Progenitor cell of endocrine pancreas (in vitro differentiated cells): ENCODE results near the gene ANO8. TPM values are rescaled to one million over a fixed set of nuclear protein-coding genes. Genes with fewer than 3 reads are reported as not detected.

Source experiments
- DNase-seq: peaks from one replicate; pipeline ENCODE4 v3.0.0; 2021; ENCODE audit warnings: low spot score; ENCODE audit not compliant: unreplicated experiment
- H3K27ac Mint-ChIP-seq: 2 replicates; pipeline ENCODE4 v1.8.0; 2021; ENCODE audit warnings: mild to moderate bottlenecking, moderate library complexity, mixed read lengths
- H3K27me3 Mint-ChIP-seq: 2 replicates; pipeline ENCODE4 v1.8.0; 2021; ENCODE audit warnings: mixed read lengths
- H3K36me3 Mint-ChIP-seq: 2 replicates; pipeline ENCODE4 v1.8.0; 2022; ENCODE audit warnings: mixed read lengths; ENCODE audit not compliant: insufficient read depth
- H3K4me1 Mint-ChIP-seq: 2 replicates; pipeline ENCODE4 v1.8.0; 2021; ENCODE audit warnings: low read depth, mixed read lengths
- H3K4me3 Mint-ChIP-seq: 2 replicates; pipeline ENCODE4 v1.8.0; 2021; ENCODE audit warnings: low read depth, mild to moderate bottlenecking, moderate library complexity, mixed read lengths
- H3K9me3 Mint-ChIP-seq: 2 replicates; pipeline ENCODE4 v1.8.0; 2021; ENCODE audit warnings: low read depth, mixed read lengths
- total RNA-seq: library from RNA; stranded (reverse); gene quantifications from 2 replicates; pipeline ENCODE4 v1.2.1, GENCODE V29; 2021
- TF ChIP-seq, protein P1 (sequence below): fragments of 200-600 bp; sonication (generic); IDR thresholded peaks from one replicate; pipeline ENCODE4 v1.5.0; 2021; ENCODE audit warnings: antibody characterized with exemption, mild to moderate bottlenecking; ENCODE audit not compliant: unreplicated experiment

Gene ANO8
- total RNA-seq, 1 donor from 2014 or later, result 45.2 TPM

DNA sequence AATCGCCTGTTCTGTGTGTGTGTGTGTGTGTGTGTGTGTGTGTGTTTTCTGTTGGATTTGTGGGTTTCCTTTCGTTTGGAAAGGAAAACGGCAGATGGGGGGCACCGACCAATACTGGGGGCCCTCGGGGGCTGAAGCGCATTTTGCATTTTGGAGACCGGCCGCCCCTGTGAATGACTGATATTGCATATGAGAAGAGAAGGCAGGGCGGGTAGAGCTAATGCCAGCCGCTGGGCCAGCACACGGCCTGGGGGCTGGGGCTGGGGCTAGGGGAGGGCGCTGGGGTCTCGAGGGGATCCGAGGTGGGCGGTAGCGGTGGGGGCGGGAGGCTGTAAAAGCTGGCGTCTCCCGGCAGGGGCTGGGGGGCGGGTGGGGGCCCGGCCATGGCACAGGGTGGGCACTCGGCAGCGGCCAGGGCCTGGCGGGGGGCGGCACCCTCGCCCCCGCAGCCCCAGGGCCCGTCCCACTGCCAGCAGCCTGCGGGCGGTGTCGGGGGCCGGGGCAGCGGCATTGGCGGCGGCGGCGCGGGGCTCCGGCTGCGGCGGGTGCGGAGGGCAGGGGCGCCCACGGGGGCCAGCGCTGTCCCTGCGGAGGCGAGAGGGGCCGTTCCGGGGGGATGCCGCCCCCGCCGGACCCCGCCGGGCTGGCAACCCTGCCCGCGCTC lies 11.2 kb downstream of the ANO8 start:
- no peak for DNase-seq
- Mint-ChIP-seq H3K27me3 (peaks cover 3% of the 10 kb centered on the region), H3K27ac (no peak overlapping the region), H3K9me3 (no peaks in the 10 kb centered on the region), H3K36me3 (peaks cover 10% of the 10 kb centered on the region), H3K4me1 (peaks cover 4% of the 10 kb centered on the region), H3K4me3 (no peak overlapping the region)
- TF ChIP-seq, protein P1, sequence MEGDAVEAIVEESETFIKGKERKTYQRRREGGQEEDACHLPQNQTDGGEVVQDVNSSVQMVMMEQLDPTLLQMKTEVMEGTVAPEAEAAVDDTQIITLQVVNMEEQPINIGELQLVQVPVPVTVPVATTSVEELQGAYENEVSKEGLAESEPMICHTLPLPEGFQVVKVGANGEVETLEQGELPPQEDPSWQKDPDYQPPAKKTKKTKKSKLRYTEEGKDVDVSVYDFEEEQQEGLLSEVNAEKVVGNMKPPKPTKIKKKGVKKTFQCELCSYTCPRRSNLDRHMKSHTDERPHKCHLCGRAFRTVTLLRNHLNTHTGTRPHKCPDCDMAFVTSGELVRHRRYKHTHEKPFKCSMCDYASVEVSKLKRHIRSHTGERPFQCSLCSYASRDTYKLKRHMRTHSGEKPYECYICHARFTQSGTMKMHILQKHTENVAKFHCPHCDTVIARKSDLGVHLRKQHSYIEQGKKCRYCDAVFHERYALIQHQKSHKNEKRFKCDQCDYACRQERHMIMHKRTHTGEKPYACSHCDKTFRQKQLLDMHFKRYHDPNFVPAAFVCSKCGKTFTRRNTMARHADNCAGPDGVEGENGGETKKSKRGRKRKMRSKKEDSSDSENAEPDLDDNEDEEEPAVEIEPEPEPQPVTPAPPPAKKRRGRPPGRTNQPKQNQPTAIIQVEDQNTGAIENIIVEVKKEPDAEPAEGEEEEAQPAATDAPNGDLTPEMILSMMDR, result no peak

DNA sequence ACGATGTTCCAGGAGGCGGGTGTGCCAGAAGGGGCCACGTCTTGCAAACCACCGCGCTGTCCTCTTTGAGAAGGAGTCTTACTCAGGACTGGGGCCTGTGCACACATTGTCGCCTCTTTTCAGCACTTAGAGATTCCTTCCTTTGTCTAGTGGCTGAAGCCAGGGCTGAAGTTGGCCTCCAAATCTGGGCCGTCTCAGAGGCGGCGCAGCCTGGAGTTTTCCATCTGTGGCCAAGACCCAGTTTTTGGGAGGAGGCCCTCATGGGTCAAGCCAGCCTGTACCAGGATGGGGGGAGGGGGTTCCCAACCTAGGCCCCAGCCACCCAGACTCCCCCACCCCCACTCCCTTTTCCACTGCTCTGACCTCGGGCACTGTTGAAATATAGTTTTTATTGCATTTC lies 11.8 kb downstream of the ANO8 start:
- Mint-ChIP-seq H3K9me3 (no peaks in the 10 kb centered on the region), H3K4me3 (no peak overlapping the region), H3K4me1 (peaks cover 4% of the 10 kb centered on the region), H3K27me3 (peaks cover 3% of the 10 kb centered on the region), H3K27ac (peak overlapping the region; percentile 41), H3K36me3 (peaks cover 10% of the 10 kb centered on the region)
- no peak for DNase-seq
- TF ChIP-seq, protein P1, result no peak

DNA sequence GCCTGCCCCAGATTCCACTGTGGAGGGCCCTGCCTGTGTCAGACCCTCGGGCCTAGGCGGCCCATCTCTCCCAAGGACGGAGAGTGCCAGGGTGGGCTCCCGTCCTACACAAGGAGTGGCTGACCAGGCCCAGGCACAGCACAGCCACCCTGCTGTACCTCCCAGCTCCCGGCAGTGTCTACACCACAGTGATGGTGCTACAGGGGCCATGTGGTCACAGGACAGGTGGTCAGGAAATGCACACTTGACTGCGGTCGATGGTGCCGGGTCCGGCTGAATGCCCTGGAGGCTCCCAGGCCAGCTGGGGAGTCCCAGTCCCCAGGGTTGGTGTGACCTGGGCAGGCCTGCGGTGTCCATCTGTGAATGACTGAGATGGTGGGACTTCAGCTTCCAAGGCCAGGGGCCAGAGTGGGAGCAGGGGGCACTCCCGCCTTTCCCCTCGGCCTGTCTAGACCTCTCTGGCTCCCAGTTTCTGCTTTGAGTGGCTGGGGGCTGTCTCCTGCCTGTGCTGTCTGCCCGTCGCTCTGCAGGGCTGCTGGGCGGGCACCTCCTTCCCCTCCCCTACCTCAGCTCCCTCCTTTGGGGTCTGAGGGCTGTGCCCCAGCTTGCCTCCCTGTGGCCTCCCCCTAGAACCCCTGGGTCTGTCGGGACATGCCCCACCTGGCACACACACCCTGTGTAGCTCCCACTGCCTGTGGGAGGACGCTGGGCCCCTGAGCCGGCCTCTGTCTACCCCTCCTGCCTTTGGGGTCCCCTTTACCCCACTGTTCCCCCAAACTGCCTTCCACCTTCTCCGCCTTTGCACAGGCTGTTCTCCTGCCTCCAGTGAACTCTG lies 12.8 kb downstream of the ANO8 start:
- H3K4me1 Mint-ChIP-seq, result no peaks in the 10 kb centered on the region
- DNase-seq, result no peak
- no peak overlapping the region for H3K27ac Mint-ChIP-seq

DNA sequence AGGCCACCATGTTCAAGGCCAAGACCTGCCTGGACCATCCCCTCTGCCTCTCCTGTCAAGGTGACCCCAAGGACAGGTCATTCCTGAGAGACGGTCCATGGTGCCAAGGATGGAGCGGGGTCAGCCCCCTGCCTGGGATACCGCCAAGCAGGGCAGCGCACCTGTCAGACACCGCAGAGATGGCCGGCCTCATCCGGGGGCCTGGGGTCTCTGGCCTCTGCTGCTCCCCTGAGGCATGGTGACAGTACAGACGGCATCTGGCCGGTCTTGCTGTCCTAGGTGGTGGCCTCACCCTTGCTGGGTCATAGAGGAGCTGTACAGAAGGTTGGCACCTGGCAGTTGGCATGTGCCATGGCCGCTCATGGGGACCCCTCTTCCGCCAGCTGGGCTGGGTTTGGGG lies 14.2 kb downstream of the ANO8 start:
- H3K27me3 Mint-ChIP-seq, result no peaks in the 10 kb centered on the region
- DNase-seq, result no peak
- no peaks in the 10 kb centered on the region for H3K9me3 Mint-ChIP-seq

More for the DNA sequence above, 12.8 kb downstream of the ANO8 start:
- no peaks in the 10 kb centered on the region for H3K9me3 Mint-ChIP-seq
- no peaks in the 10 kb centered on the region for H3K27me3 Mint-ChIP-seq
- TF ChIP-seq, protein P1, result no peak
- peaks cover 9% of the 10 kb centered on the region for H3K36me3 Mint-ChIP-seq
- no peak overlapping the region for H3K4me3 Mint-ChIP-seq

More for the DNA sequence above, 14.2 kb downstream of the ANO8 start:
- Mint-ChIP-seq H3K27ac (no peak overlapping the region), H3K4me1 (no peaks in the 10 kb centered on the region), H3K36me3 (peaks cover 11% of the 10 kb centered on the region), H3K4me3 (no peak overlapping the region)
- TF ChIP-seq, protein P1, result no peak
